Liver (tissue), 9 donors: Measurements from ENCODE around the gene ERN1. TPM values are rescaled to one million over a fixed set of nuclear protein-coding genes. Genes with fewer than 3 reads are reported as not detected.

ENCODE experiments used
- DNase-seq: peaks from one replicate; pipeline ENCODE4 v3.0.0-alpha.2; 2017; ENCODE audit warnings: low spot score
- H3K27ac ChIP-seq, 2 donors: one replicate each; pipeline ENCODE4 v1.7.0; 2013; ENCODE audit warnings: inconsistent platforms in 2 of 2, low read length in 2 of 2, control low read depth in 1 of 2, low read depth in 1 of 2, mild to moderate bottlenecking in 1 of 2
- H3K27me3 ChIP-seq, 4 donors: one replicate each; pipeline versions ENCODE4 v1.6.1 to v1.7.0; 2013; ENCODE audit warnings: low read length in 3 of 4, inconsistent platforms in 1 of 4, mild to moderate bottlenecking in 1 of 4, moderate library complexity in 1 of 4; ENCODE audit not compliant: control insufficient read depth in 4 of 4, insufficient read depth in 4 of 4
- H3K36me3 ChIP-seq, 4 donors: one replicate each; pipeline versions ENCODE4 v1.6.1 to v1.7.0; 2013; ENCODE audit warnings: low read length in 3 of 4, mild to moderate bottlenecking in 3 of 4, low read depth in 1 of 4, moderate library complexity in 1 of 4; ENCODE audit not compliant: control insufficient read depth in 4 of 4, insufficient read depth in 3 of 4
- H3K4me1 ChIP-seq, 4 donors: one replicate each; pipeline versions ENCODE4 v1.6.1 to v1.7.0; 2013; ENCODE audit warnings: low read length in 3 of 4, mild to moderate bottlenecking in 3 of 4, moderate library complexity in 1 of 4; ENCODE audit not compliant: control insufficient read depth in 4 of 4, insufficient read depth in 4 of 4
- H3K4me3 ChIP-seq, 3 donors: one replicate each; pipeline versions ENCODE4 v1.6.1 to v1.7.0; 2013; ENCODE audit warnings: low read length in 3 of 3, control low read depth in 1 of 3, low read depth in 1 of 3, mild to moderate bottlenecking in 1 of 3
- H3K9ac ChIP-seq, 2 donors: one replicate each; pipeline ENCODE4 v1.7.0; 2013; ENCODE audit warnings: low read length in 2 of 2, mild to moderate bottlenecking in 2 of 2, moderate library complexity in 2 of 2, control low read depth in 1 of 2, low read depth in 1 of 2
- H3K9me3 ChIP-seq, 4 donors: one replicate each; pipeline versions ENCODE4 v1.6.1 to v1.7.0; 2013; ENCODE audit warnings: low read length in 3 of 4; ENCODE audit not compliant: control insufficient read depth in 4 of 4
- ATF3 ChIP-seq: IDR thresholded peaks from 2 replicates; pipeline ENCODE4 v1.6.1; 2016; ENCODE audit warnings: antibody characterized with exemption
- EGR1 ChIP-seq, 2 donors: IDR thresholded peaks; 2 replicates each; pipeline ENCODE4 v1.6.1; 2016 to 2018; ENCODE audit warnings: antibody characterized with exemption in 2 of 2, low read depth in 2 of 2
- FOXA1 ChIP-seq: IDR thresholded peaks from 2 replicates; pipeline ENCODE4 v1.6.1; 2016; ENCODE audit warnings: antibody characterized with exemption
- GABPA ChIP-seq, 2 donors: IDR thresholded peaks in 1 of 2; conservative IDR thresholded peaks in 1 of 2; 2 replicates each; pipeline ENCODE4 v1.6.1; 2016; ENCODE audit warnings: antibody characterized with exemption in 2 of 2, mild to moderate bottlenecking in 1 of 2, moderate library complexity in 1 of 2
- HNF4A ChIP-seq, 2 donors: conservative IDR thresholded peaks; 2 replicates each; pipeline ENCODE4 v1.6.1; 2016; ENCODE audit warnings: antibody characterized with exemption in 2 of 2, mild to moderate bottlenecking in 2 of 2
- MAX ChIP-seq: IDR thresholded peaks from 2 replicates; pipeline ENCODE4 v1.6.1; 2016; ENCODE audit warnings: antibody characterized with exemption
- NR2F2 ChIP-seq: IDR thresholded peaks from 2 replicates; pipeline ENCODE4 v1.6.1; 2016; ENCODE audit warnings: antibody characterized with exemption
- RAD21 ChIP-seq, 2 donors: IDR thresholded peaks; 2 replicates each; pipeline ENCODE4 v1.6.1; 2016; ENCODE audit warnings: antibody characterized with exemption in 2 of 2, mild to moderate bottlenecking in 2 of 2
- RXRA ChIP-seq, 2 donors: IDR thresholded peaks; 2 replicates each; pipeline ENCODE4 v1.6.1; 2017 to 2018; ENCODE audit warnings: antibody characterized with exemption in 2 of 2, mild to moderate bottlenecking in 1 of 2
- SP1 ChIP-seq: IDR thresholded peaks from 2 replicates; pipeline ENCODE4 v1.6.1; 2018; ENCODE audit warnings: antibody characterized with exemption, mild to moderate bottlenecking
- TAF1 ChIP-seq: conservative IDR thresholded peaks from 2 replicates; pipeline ENCODE4 v1.6.1; 2016; ENCODE audit warnings: antibody characterized with exemption, mild to moderate bottlenecking
- YY1 ChIP-seq: IDR thresholded peaks from 2 replicates; pipeline ENCODE4 v1.6.1; 2016; ENCODE audit warnings: antibody characterized with exemption, mild to moderate bottlenecking
- WGBS: extraction: QIAGEN DNeasy Blood & Tissue Kit; methylation state at CpG from one replicate; pipeline ENCODE4 v1.1.7; 2013; 5-methylcytosine and 5-hydroxymethylcytosine counted together
- polyA plus RNA-seq, 2 donors: library from polyadenylated mRNA; stranded (reverse) in 1 of 2; unstranded in 1 of 2; fragments of 200-250 nt in 1 of 2; fragments of >200 nt in 1 of 2; fragmentation: Nextera tagmentation in 1 of 2; extraction: Ambion mirVana in 1 of 2; gene quantifications; one replicate each; pipeline versions ENCODE4 v1.2.1 to v1.2.3, GENCODE V29; 2013 to 2015
- total RNA-seq, 2 donors: library from RNA; depleted of rRNA; stranded (reverse); fragments of >200 nt; gene quantifications; one replicate each; pipeline ENCODE4 v1.2.3, GENCODE V29; 2014
- TF ChIP-seq, protein P1 (sequence below): IDR thresholded peaks from 2 replicates; pipeline ENCODE4 v1.6.1; 2016; ENCODE audit warnings: antibody characterized with exemption
- TF ChIP-seq, protein P2 (sequence below): fragments of 150-350 bp; IDR thresholded peaks from 2 replicates; pipeline ENCODE4 v1.5.1; 2017; ENCODE audit warnings: improper control_type of control experiment, low read depth, low read length; ENCODE audit not compliant: missing input control
- donor health status: healthy.
- donor health status: healthy.
- donor health status: healthy.
- donor health status: healthy.
- donor health status: healthy.

ERN1 gene
- total and polyA plus RNA-seq, 4 donors = 6.3 to 35.1 (median 14.9) TPM

DNA sequence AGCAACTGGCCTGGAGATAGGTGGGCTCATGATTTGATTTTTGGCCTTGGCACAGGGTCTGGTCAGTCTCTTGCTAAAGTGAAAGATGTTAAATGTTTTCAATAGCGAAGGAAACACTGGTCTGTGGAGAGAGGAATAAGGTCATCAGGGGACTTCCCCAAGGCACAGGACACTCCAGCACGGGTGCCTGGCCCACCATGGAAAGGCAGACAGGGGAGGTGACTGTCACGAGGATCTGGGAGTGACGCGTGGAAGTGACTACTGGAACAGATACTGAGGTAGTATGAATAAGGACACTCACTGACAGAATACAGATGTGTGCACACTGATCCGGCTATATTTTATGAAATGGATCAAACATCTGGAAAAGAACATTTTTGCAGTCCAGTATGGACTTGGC is 92.8 kb downstream of the ERN1 start:
- Histone ChIP-seq H3K4me3 (no peak overlapping the region), H3K36me3 (peaks cover 6 to 21% (median 16%) of the 10 kb centered on the region in 4 donors), H3K9ac (no peak overlapping the region), H3K9me3 (no peaks in the 10 kb centered on the region), H3K27me3 (no peaks in the 10 kb centered on the region), H3K4me1 (peaks cover 0 to 9% (median 3%) of the 10 kb centered on the region in 4 donors), H3K27ac (no peak overlapping the region)
- 80% methylated on average over 6 of the region's 6 CpGs for WGBS
- TF ChIP-seq RAD21 (IDR thresholded peaks at IDR 0.05) (no peak), FOXA1 (no peak)
- TF ChIP-seq, protein P1, sequence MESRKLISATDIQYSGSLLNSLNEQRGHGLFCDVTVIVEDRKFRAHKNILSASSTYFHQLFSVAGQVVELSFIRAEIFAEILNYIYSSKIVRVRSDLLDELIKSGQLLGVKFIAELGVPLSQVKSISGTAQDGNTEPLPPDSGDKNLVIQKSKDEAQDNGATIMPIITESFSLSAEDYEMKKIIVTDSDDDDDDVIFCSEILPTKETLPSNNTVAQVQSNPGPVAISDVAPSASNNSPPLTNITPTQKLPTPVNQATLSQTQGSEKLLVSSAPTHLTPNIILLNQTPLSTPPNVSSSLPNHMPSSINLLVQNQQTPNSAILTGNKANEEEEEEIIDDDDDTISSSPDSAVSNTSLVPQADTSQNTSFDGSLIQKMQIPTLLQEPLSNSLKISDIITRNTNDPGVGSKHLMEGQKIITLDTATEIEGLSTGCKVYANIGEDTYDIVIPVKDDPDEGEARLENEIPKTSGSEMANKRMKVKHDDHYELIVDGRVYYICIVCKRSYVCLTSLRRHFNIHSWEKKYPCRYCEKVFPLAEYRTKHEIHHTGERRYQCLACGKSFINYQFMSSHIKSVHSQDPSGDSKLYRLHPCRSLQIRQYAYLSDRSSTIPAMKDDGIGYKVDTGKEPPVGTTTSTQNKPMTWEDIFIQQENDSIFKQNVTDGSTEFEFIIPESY = no peak
- no peak for DNase-seq

GRCh38 chr17:64036198-64036922 is 93.6 kb downstream of the ERN1 start:
- 91% methylated on average over 14 of the region's 14 CpGs for WGBS
- Histone ChIP-seq H3K9me3 (no peaks in the 10 kb centered on the region), H3K9ac (no peak overlapping the region), H3K36me3 (peaks cover 5 to 13% (median 10%) of the 10 kb centered on the region in 4 donors), H3K27me3 (no peaks in the 10 kb centered on the region), H3K4me1 (peaks cover 0 to 5% (median 2%) of the 10 kb centered on the region in 4 donors), H3K27ac (no peak overlapping the region), H3K4me3 (no peak overlapping the region)
- DNase-seq = no peak
- TF ChIP-seq GABPA (IDR thresholded peaks at IDR 0.05 in 1 of 2, conservative IDR thresholded peaks at IDR 0.05 in 1 of 2) (no peak), EGR1 (IDR thresholded peaks at IDR 0.05; ENCODE audit: low read depth in 2 of 2) (no peak), FOXA1 (no peak), ATF3 (no peak), MAX (no peak), SP1 (no peak), YY1 (no peak), NR2F2 (no peak), HNF4A (conservative IDR thresholded peaks at IDR 0.05) (no peak), RAD21 (IDR thresholded peaks at IDR 0.05) (no peak), RXRA (IDR thresholded peaks at IDR 0.05) (no peak), TAF1 (no peak)
- TF ChIP-seq, protein P1 = no peak
- TF ChIP-seq, protein P2, sequence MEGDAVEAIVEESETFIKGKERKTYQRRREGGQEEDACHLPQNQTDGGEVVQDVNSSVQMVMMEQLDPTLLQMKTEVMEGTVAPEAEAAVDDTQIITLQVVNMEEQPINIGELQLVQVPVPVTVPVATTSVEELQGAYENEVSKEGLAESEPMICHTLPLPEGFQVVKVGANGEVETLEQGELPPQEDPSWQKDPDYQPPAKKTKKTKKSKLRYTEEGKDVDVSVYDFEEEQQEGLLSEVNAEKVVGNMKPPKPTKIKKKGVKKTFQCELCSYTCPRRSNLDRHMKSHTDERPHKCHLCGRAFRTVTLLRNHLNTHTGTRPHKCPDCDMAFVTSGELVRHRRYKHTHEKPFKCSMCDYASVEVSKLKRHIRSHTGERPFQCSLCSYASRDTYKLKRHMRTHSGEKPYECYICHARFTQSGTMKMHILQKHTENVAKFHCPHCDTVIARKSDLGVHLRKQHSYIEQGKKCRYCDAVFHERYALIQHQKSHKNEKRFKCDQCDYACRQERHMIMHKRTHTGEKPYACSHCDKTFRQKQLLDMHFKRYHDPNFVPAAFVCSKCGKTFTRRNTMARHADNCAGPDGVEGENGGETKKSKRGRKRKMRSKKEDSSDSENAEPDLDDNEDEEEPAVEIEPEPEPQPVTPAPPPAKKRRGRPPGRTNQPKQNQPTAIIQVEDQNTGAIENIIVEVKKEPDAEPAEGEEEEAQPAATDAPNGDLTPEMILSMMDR = no peak
